Smooth muscle cell (in vitro differentiated cells): ENCODE measurements around the gene JOSD2. TPM values are rescaled to one million over a fixed set of nuclear protein-coding genes. Genes with fewer than 3 reads are reported as not detected.

ENCODE experiments used
- DNase-seq: peaks from one replicate; lab custom pipeline; 2025; ENCODE audit not compliant: unreplicated experiment; lab: John Stamatoyannopoulos, UW
- H2AFZ ChIP-seq: fragments of 200-600 bp; sonication (generic); 2 replicates; pipeline ENCODE4 v1.6.0; 2016; ENCODE audit warnings: antibody characterized with exemption, low read depth, mild to moderate bottlenecking
- H3F3A ChIP-seq: fragments of 200-600 bp; sonication (generic); 2 replicates; pipeline ENCODE4 v1.6.0; 2017; ENCODE audit warnings: antibody characterized with exemption, low read depth
- H3K27ac ChIP-seq: fragments of 200-600 bp; sonication (generic); 2 replicates; pipeline ENCODE4 v1.5.1; 2016; ENCODE audit warnings: low read depth, mild to moderate bottlenecking
- H3K27me3 ChIP-seq: fragments of 200-600 bp; sonication (generic); 2 replicates; pipeline ENCODE4 v1.6.1; 2016; ENCODE audit warnings: low read depth, mild to moderate bottlenecking
- H3K36me3 ChIP-seq: fragments of 200-600 bp; sonication (generic); 2 replicates; pipeline ENCODE4 v1.5.1; 2016; ENCODE audit warnings: low read depth
- H3K4me1 ChIP-seq: fragments of 200-600 bp; sonication (generic); 2 replicates; pipeline ENCODE4 v1.5.1; 2016; ENCODE audit warnings: low read depth
- H3K4me2 ChIP-seq: fragments of 200-600 bp; sonication (generic); 2 replicates; pipeline ENCODE4 v1.6.0; 2016; ENCODE audit warnings: mild to moderate bottlenecking
- H3K4me3 ChIP-seq: fragments of 200-600 bp; sonication (generic); 2 replicates; pipeline ENCODE4 v1.5.1; 2016; ENCODE audit warnings: mild to moderate bottlenecking
- H3K79me2 ChIP-seq: fragments of 200-600 bp; sonication (generic); 2 replicates; pipeline ENCODE4 v1.6.0; 2016; ENCODE audit warnings: low read depth, mild to moderate bottlenecking
- H3K9ac ChIP-seq: fragments of 200-600 bp; sonication (generic); 2 replicates; pipeline ENCODE4 v1.6.0; 2016; ENCODE audit warnings: low read depth
- H3K9me3 ChIP-seq: fragments of 200-600 bp; sonication (generic); replicated peaks from 2 replicates; pipeline ENCODE4 v1.5.1; 2016; ENCODE audit warnings: low read depth
- H4K20me1 ChIP-seq: fragments of 200-600 bp; sonication (generic); 2 replicates; pipeline ENCODE4 v1.6.0; 2016; ENCODE audit warnings: low read depth
- CTCF ChIP-seq: fragments of 200-600 bp; sonication (generic); IDR thresholded peaks from 2 replicates; pipeline ENCODE4 v1.5.1; 2017; ENCODE audit warnings: borderline replicate concordance, mild to moderate bottlenecking, antibody characterized with exemption; ENCODE audit not compliant: insufficient read depth, poor library complexity, severe bottlenecking
- WGBS: methylation state at CpG from one replicate; pipeline ENCODE4 v1.1.7; 2016; ENCODE audit warnings: low lambda C conversion rate; 5-methylcytosine and 5-hydroxymethylcytosine counted together
- polyA plus RNA-seq: library from polyadenylated mRNA; unstranded; fragments of >200 nt; fragmentation: Nextera tagmentation; extraction: Ambion mirVana; gene quantifications from 2 replicates; pipeline ENCODE4 v1.2.1, GENCODE V29; 2016
- total RNA-seq: library from RNA; depleted of rRNA; stranded (reverse); fragments of >200 nt; gene quantifications from 2 replicates; pipeline ENCODE4 v1.2.3, GENCODE V29; 2014

Gene JOSD2
- total and polyA plus RNA-seq, 2 experiments from 2014 or later = 17.1 to 77.6 TPM

- H4K20me1 ChIP-seq = no peaks in the 10 kb centered on the region
- no peaks in the 10 kb centered on the region for H3F3A ChIP-seq
- no peak overlapping the region for H3K4me3 ChIP-seq
- no peak overlapping the region for H3K27ac ChIP-seq
- no peaks in the 10 kb centered on the region for H3K4me1 ChIP-seq
- no peaks in the 10 kb centered on the region for H3K9me3 ChIP-seq
- H3K79me2 ChIP-seq = no peaks in the 10 kb centered on the region
- 79% methylated on average over 7 of the region's 7 CpGs for WGBS
- H2AFZ ChIP-seq = no peak overlapping the region
- H3K36me3 ChIP-seq = no peaks in the 10 kb centered on the region
- H3K9ac ChIP-seq = no peak overlapping the region
- H3K4me2 ChIP-seq = no peak overlapping the region
- DNase-seq = no peak
- no peak for TF ChIP-seq CTCF
- peaks cover 18% of the 10 kb centered on the region for H3K27me3 ChIP-seq
Measured at GRCh38 chr19:50494186-50495019, 16.6 kb downstream of the JOSD2 start.

- WGBS = 68% methylated on average over 8 of the region's 8 CpGs
- Histone ChIP-seq H3K79me2 (no peaks in the 10 kb centered on the region), H3K4me2 (no peak overlapping the region), H3K27me3 (peaks cover 15% of the 10 kb centered on the region), H3K4me3 (no peak overlapping the region), H4K20me1 (no peaks in the 10 kb centered on the region), H3K27ac (no peak overlapping the region), H3K9me3 (no peaks in the 10 kb centered on the region), H3K36me3 (no peaks in the 10 kb centered on the region), H2AFZ (no peak overlapping the region), H3K9ac (no peak overlapping the region), H3K4me1 (no peaks in the 10 kb centered on the region), H3F3A (no peaks in the 10 kb centered on the region)
- no peak for TF ChIP-seq CTCF
- no peak for DNase-seq
Measured at GRCh38 chr19:50493171-50493570, 17.8 kb downstream of the JOSD2 start.

- Histone ChIP-seq H3K36me3 (no peaks in the 10 kb centered on the region), H3K4me3 (no peak overlapping the region)
Measured at GRCh38 chr19:50492303-50493052, 18.5 kb downstream of the JOSD2 start.

More at GRCh38 chr19:50492303-50493052, 18.5 kb downstream of the JOSD2 start:
- H3K4me2 ChIP-seq = no peak overlapping the region
- no peak for TF ChIP-seq CTCF
- no peaks in the 10 kb centered on the region for H3K4me1 ChIP-seq
- no peak for DNase-seq
- H3K27me3 ChIP-seq = peaks cover 9% of the 10 kb centered on the region
- H3K9ac ChIP-seq = no peak overlapping the region
- H3K27ac ChIP-seq = no peak overlapping the region
- H3K79me2 ChIP-seq = no peaks in the 10 kb centered on the region
- no peak overlapping the region for H2AFZ ChIP-seq
- H3K9me3 ChIP-seq = no peaks in the 10 kb centered on the region
- H3F3A ChIP-seq = no peaks in the 10 kb centered on the region
- 25% methylated on average over 9 of the region's 12 CpGs for WGBS
- no peaks in the 10 kb centered on the region for H4K20me1 ChIP-seq
